Vagina (tissue), 2 donors: ENCODE data around the gene ERICH6B.

Source experiments
- CTCF ChIP-seq, 3 experiments: fragments of 450-650 bp in 2 of 3; fragments of 200-600 bp in 1 of 3; sonication (generic) in 1 of 3; IDR thresholded peaks; one replicate each; pipeline ENCODE4 v1.5.1; 2017 to 2019; ENCODE audit warnings: antibody characterized with exemption in 3 of 3, mild to moderate bottlenecking in 2 of 3, moderate library complexity in 2 of 3
- POLR2A ChIP-seq, 2 donors: fragments of 450-650 bp; IDR thresholded peaks; one replicate each; pipeline ENCODE4 v1.6.1; 2017; ENCODE audit warnings: antibody characterized with exemption in 2 of 2, mild to moderate bottlenecking in 2 of 2, moderate library complexity in 2 of 2
- POLR2AphosphoS5 ChIP-seq, 2 donors: sonication (generic); formaldehyde crosslinking; IDR thresholded peaks; one replicate each; pipeline ENCODE4 v1.9.0; 2017; ENCODE audit warnings: antibody characterized with exemption in 2 of 2, mild to moderate bottlenecking in 2 of 2, low read depth in 1 of 2; ENCODE audit not compliant: insufficient read depth in 1 of 2

- TF ChIP-seq POLR2A (IDR thresholded peaks at IDR 0.05) (no peak), CTCF (IDR thresholded peaks at IDR 0.05) (no peak), POLR2AphosphoS5 (IDR thresholded peaks at IDR 0.05; ENCODE audit: insufficient read depth in 1 of 2, low read depth in 1 of 2) (no peak)
Observed at GRCh38 chr13:45544520-45544919, 71.0 kb downstream of the ERICH6B start.
